Subcutaneous adipose tissue (tissue), 4 donors: ENCODE data around the gene ARL10. TPM values are rescaled to one million over a fixed set of nuclear protein-coding genes. Genes with fewer than 3 reads are reported as not detected.

Source experiments
- CTCF ChIP-seq: fragments of 450-650 bp; IDR thresholded peaks from one replicate; pipeline ENCODE4 v1.5.1; 2016; ENCODE audit warnings: low read depth, mild to moderate bottlenecking, control low read depth, antibody characterized with exemption, moderate library complexity
- small RNA-seq: library from RNA; depleted of rRNA; stranded (forward); fragments of <200 nt; gene quantifications from one replicate; pipeline ENCODE3, GENCODE V24; 2016
- total RNA-seq, 4 donors: library from RNA; depleted of rRNA; stranded (reverse); fragments of >200 nt; gene quantifications; one replicate each; pipeline ENCODE4 v1.1.0, GENCODE V29; 2016

ARL10 gene
- total RNA-seq, 4 donors from 2014 or later: 4.4 to 12.6 (median 5.7) TPM

DNA sequence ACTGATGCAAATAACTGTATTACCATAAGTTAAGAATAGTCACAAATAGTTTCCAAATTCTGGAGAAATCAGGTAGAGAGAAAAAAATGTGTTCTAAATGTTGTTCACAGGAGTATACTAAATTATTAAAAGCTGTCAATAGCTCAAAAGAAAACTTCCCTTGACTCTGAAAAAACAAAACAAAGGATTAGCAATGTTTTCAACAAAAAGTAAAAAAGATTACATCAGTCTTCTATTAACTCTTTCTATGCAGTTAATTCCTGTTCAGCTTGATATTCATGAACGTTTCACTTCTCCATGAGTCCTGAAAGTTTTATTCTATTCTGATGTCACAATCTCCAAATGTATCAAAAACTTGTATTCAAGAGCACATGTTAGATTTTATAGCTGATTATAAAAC is 60.5 kb downstream of the ARL10 start:
- no peak for TF ChIP-seq CTCF

DNA sequence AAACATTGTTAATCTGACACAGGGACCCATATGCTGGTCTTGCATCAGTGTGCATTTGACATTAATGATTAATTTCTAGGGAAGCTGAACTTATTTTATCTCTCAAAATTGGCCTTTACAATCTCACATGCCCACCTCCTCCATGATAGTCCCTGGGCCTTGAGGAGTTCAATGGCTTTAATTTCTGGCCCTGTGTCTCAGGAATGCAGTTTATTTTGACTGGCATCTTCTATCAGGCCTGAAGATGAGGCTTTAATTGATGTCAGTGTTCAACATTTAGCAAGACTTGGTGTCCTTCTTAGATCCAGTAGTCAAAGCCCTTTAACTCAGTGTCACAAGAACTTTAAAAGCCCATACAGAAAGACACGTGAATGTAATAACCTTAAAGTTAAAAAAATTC is 61.6 kb downstream of the ARL10 start:
- TF ChIP-seq CTCF: no peak

DNA sequence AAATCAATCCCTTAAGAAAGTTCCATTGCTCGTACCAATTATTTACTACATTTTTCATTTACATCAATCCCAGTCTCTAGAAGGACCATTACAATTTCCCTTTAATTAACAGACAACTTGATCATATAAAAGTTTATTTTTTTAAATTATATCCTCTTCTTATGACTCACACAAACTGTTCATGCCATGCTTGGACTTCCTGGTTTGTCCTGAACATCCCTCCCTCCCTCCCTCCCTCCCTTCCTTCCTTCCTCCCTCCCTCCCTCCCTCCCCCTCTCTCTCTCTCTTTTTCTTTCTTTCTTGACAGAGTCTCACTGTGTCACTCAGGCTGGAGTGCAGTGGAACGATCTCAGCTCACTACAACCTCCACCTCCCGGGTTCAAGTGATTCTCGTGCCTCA is 62.7 kb downstream of the ARL10 start:
- no peak for TF ChIP-seq CTCF

GRCh38 chr5:176429972-176430371 is 64.7 kb downstream of the ARL10 start:
- TF ChIP-seq CTCF: no peak

Small RNA genes lying within 50 kb of the gene (small RNA-seq; reads per million reads assigned to genes)
- gene MIR1271: 2.9 reads per million, percentile 57 among the genes with 10 or more reads in this experiment

Other genes with a start within 250 kb of the ARL10 start
- gene SIMC1, start 127.1 kb upstream of the ARL10 start, total RNA-seq: 1 to 10 TPM; 7.0 to 9.8 (median 7.9) TPM
- 10 to 100 TPM; 59.2 to 76.2 (median 71.0) TPM for gene KIAA1191, start 3.7 kb upstream of the ARL10 start, total RNA-seq
- 10 to 100 TPM in 3 of 4 donors, 1 to 10 TPM in 1; 7.5 to 20.5 (median 12.9) TPM for gene NOP16, start 23.1 kb downstream of the ARL10 start, total RNA-seq
- 100 to 1,000 TPM; 115 to 146 (median 137) TPM for gene HIGD2A, start 23.3 kb downstream of the ARL10 start, total RNA-seq
- gene CLTB, start 51.1 kb downstream of the ARL10 start, total RNA-seq: 100 to 1,000 TPM in 2 of 4 donors, 10 to 100 TPM in 2; 80.4 to 144 (median 99.5) TPM
- 10 to 100 TPM; 21.9 to 32.3 (median 23.9) TPM for gene FAF2, start 82.9 kb downstream of the ARL10 start, total RNA-seq
- 10 to 100 TPM in 2 of 4 donors, 1 to 10 TPM in 2; 7.5 to 15.1 (median 9.8) TPM for gene RNF44, start 171.9 kb downstream of the ARL10 start, total RNA-seq
- gene CDHR2, start 183.9 kb downstream of the ARL10 start, total RNA-seq: under 1 TPM in 1 of 4 donors, not detected in 3; 0.17 TPM
- gene GPRIN1, start 244.7 kb downstream of the ARL10 start, total RNA-seq: under 1 TPM; 0.16 to 0.75 (median 0.39) TPM